Lower leg skin (tissue), 4 donors: ENCODE data around the gene RTN4RL1. TPM values are rescaled to one million over a fixed set of nuclear protein-coding genes. Genes with fewer than 3 reads are reported as not detected.

Experiments
- DNase-seq, 2 donors: peaks; one replicate each; pipeline ENCODE4 v3.0.0-alpha.2; 2019; ENCODE audit warnings: low spot score in 2 of 2
- H3K4me3 ChIP-seq: fragments of 200-600 bp; sonication (generic); 2 replicates; pipeline ENCODE4 v1.5.1; 2017; ENCODE audit warnings: mild to moderate bottlenecking, low read depth; ENCODE audit not compliant: poor library complexity, severe bottlenecking
- POLR2A ChIP-seq, 2 donors: fragments of 450-650 bp; IDR thresholded peaks; one replicate each; pipeline ENCODE4 v1.6.1; 2016 to 2017; ENCODE audit warnings: antibody characterized with exemption in 2 of 2, mild to moderate bottlenecking in 1 of 2, moderate library complexity in 1 of 2
- WGBS, 2 donors: methylation state at CpG; one replicate each; pipeline ENCODE4 v1.1.5; 2018; 5-methylcytosine and 5-hydroxymethylcytosine counted together
- intact Hi-C: fragments of 100-400 bp; cut with DNase I; formaldehyde crosslinking; loops from one replicate; pipeline ENCODE4 v1.15.0; 2023; ENCODE audit warnings: low total_unique reads
- total RNA-seq, 4 donors: library from RNA; depleted of rRNA; stranded (reverse); fragments of >200 nt; gene quantifications; one replicate each; pipeline ENCODE4 v1.1.0, GENCODE V29; 2016
- TF ChIP-seq, protein P1 (sequence below), 3 donors: fragments of 450-650 bp; IDR thresholded peaks; one replicate each; pipeline ENCODE4 v1.5.1; 2016; ENCODE audit warnings: antibody characterized with exemption in 3 of 3, mild to moderate bottlenecking in 3 of 3, moderate library complexity in 2 of 3

The RTN4RL1 gene
- total RNA-seq, 4 donors from 2014 or later = 19.1 to 31.5 (median 27.6) TPM

DNA sequence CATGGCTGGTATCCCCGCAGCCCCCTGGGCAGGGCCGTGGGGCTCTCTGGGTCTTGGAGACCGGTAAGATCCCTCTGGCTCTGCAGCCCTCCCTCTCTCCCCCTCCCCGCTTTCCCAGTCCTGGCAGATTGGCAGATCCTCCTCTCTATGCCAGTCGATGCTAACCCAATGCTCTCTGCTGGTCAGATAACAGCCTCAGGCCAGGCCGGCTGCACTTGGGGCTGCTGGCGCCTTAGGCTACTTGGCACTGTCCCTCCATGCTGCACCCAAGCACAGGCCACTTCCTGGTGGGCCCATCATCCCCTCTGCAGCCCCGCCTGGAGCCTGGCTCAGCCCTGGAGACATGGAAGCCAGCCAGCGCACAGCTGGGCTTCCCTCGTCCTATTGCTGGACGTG lies 81.7 kb downstream of the RTN4RL1 start:
- H3K4me3 ChIP-seq = no peak overlapping the region
- intact Hi-C loops = no loop called here
- no peak for DNase-seq
- 76 to 80% methylated on average over 8 of the region's 11 CpGs for WGBS, 2 donors
- TF ChIP-seq, protein P1, sequence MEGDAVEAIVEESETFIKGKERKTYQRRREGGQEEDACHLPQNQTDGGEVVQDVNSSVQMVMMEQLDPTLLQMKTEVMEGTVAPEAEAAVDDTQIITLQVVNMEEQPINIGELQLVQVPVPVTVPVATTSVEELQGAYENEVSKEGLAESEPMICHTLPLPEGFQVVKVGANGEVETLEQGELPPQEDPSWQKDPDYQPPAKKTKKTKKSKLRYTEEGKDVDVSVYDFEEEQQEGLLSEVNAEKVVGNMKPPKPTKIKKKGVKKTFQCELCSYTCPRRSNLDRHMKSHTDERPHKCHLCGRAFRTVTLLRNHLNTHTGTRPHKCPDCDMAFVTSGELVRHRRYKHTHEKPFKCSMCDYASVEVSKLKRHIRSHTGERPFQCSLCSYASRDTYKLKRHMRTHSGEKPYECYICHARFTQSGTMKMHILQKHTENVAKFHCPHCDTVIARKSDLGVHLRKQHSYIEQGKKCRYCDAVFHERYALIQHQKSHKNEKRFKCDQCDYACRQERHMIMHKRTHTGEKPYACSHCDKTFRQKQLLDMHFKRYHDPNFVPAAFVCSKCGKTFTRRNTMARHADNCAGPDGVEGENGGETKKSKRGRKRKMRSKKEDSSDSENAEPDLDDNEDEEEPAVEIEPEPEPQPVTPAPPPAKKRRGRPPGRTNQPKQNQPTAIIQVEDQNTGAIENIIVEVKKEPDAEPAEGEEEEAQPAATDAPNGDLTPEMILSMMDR (IDR thresholded peaks at IDR 0.05) = no peak
- TF ChIP-seq POLR2A (IDR thresholded peaks at IDR 0.05) = no peak

DNA sequence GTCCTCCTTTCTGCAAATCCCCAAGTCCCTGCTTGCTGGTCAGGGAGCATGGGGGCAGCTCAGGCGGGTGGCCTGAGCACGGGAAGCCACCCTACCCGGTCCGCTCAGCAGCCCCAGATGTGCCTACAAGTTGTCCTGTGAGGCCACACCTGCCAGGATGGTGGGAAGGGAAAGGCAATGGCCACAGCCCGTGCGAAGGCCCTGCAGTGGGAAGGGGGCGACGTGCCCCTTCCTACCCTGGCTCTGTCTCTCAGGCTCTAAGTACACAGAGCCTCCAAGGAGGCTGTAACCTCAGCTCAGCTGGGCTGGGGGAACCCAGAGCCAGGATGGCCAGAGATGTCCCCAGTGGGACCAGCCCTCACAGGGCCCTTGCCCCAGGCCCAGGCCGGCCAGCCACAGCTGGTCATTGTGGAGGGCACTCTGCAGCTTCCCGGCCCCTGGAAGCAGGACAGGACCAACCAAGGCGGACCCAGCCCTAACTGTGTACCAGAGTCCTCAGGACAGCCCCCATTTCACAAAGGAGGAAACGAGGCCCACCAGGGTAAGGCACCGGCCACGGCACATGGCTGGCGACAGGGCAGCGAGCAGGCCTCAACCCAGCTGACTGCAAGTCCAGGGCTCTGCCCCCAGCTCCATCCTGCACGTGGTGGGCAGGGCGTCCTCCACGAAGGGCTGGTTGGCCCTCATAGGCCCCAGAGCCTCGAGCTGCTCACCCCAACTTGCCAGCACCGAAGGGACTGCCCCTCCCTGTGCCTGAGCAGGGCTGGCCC lies 82.3 kb downstream of the RTN4RL1 start:
- intact Hi-C loops = no loop called here
- H3K4me3 ChIP-seq = no peak overlapping the region
- TF ChIP-seq, protein P1 (IDR thresholded peaks at IDR 0.05) = no peak
- no peak for TF ChIP-seq POLR2A (IDR thresholded peaks at IDR 0.05)
- 89% methylated on average over 15 to 21 of the region's 21 CpGs for WGBS, 2 donors
- no peak for DNase-seq

DNA sequence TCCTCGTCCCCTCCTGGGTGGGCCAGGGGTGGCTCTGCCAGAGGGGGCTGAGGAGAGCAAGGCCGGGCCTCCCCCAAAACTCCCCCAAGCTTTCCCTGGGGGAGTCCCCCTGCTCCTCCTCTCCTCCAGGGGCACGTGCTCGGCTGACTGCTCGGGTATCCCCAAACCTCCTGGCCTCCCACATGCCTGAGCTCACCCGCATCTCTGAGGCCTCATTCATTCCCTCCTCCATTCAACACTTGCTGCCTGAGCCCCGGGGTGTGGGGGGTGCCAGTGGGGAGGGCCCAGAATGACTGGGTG lies 83.1 kb downstream of the RTN4RL1 start:
- 68% methylated on average over 7 of the region's 7 CpGs for WGBS, 2 donors
- no peak overlapping the region for H3K4me3 ChIP-seq
- intact Hi-C loops = no loop called here
- TF ChIP-seq, protein P1 (IDR thresholded peaks at IDR 0.05) = no peak
- no peak for TF ChIP-seq POLR2A (IDR thresholded peaks at IDR 0.05)
- DNase-seq = no peak

DNA sequence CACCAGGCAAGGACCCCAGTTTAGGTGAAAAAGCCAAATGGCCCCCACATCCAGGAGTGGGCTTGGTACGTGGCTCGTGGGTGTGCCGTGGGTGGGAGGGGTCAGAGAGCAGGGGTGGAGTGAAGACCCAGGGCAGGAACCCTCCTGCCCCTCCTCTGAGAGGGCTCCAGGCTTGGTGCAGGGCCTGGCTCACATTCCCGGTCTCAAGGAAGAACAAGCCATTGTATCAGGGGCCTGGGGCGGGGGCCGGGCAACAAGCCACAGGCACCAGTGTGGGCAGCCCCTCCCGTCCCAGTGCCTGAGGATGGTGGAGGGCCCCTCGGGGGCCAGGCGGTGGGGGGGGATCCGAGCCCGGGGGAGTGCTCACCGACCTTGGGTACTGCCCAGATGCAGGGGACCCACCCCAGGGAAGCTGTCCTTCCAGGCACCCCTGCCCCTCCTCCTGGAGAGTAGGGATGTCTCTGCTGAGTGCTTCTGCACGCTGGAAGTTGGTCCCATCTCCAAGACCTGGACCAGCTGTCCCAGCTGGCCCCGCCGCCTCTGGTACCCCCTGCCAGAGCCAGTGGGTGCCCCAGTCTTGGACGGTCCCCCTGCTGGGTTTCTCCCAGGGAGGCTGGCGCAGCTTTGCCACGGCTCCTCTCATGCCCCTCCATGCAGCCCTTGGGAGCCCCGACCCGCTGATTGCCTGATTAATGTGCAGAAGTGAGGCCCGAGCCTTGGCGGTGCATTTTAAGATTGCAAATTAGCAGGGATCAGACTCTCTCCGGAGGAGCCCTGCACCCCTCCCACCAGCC lies 83.7 kb downstream of the RTN4RL1 start:
- WGBS, 2 donors = 60 to 67% methylated on average over 17 of the region's 23 CpGs
- H3K4me3 ChIP-seq = no peak overlapping the region
- DNase-seq = no peak
- no peak for TF ChIP-seq POLR2A (IDR thresholded peaks at IDR 0.05)
- TF ChIP-seq, protein P1 (IDR thresholded peaks at IDR 0.05) = no peak
- intact Hi-C loops = no loop called here

DNA sequence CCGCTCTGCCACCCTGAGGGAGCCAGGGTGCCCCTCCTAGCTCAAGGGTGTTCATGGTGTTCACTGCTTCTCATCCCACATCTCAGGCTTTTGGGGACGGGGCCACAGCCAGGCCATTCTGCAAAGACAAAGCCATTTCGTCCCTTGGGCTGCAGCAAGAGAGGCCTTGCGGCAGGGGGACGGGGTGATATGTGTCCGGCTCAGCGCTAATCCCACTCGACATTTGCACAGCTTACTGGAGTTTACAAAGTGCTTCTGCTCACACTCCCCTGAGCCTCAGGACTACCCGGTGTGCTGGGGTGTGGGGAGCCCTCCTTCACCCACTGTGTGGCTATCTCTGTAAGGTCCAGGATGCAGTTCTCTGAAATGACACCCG lies 84.3 kb downstream of the RTN4RL1 start:
- no peak for TF ChIP-seq POLR2A (IDR thresholded peaks at IDR 0.05)
- TF ChIP-seq, protein P1 (IDR thresholded peaks at IDR 0.05) = no peak
- no peak for DNase-seq
- WGBS, 2 donors = 86 to 96% methylated on average over 9 to 10 of the region's 10 CpGs

More for the DNA sequence above, 84.3 kb downstream of the RTN4RL1 start:
- H3K4me3 ChIP-seq = no peak overlapping the region
- intact Hi-C loops = no loop called here
